BLaER1 treated with 17β-estradiol and CSF1 and Interleukin-3, amounts not matched to agents 10 nM and 100 nM (cell line): ENCODE data around the gene USO1.

Experiments
- H3K27ac ChIP-seq, 11 experiments: shearing (Covaris generic); formaldehyde crosslinking; 2 replicates each; pipeline ENCODE4 v1.8.1; 2022
- H3K27me3 ChIP-seq, 11 experiments: shearing (Covaris generic); formaldehyde crosslinking; 2 replicates each; pipeline ENCODE4 v1.8.1; 2022
- H3K36me3 ChIP-seq, 11 experiments: shearing (Covaris generic); formaldehyde crosslinking; 2 replicates each; pipeline ENCODE4 v1.8.1; 2022
- H3K4me1 ChIP-seq, 10 experiments: shearing (Covaris generic); formaldehyde crosslinking; 2 replicates each; pipeline ENCODE4 v1.8.1; 2022
- H3K4me2 ChIP-seq, 11 experiments: shearing (Covaris generic); formaldehyde crosslinking; 2 replicates each; pipeline ENCODE4 v1.8.1; 2022
- H3K4me3 ChIP-seq, 10 experiments: shearing (Covaris generic); formaldehyde crosslinking; 2 replicates each; pipeline ENCODE4 v1.8.1; 2022
- H3K9ac ChIP-seq, 11 experiments: shearing (Covaris generic); formaldehyde crosslinking; 2 replicates each; pipeline ENCODE4 v1.8.1; 2022
- H3K9me3 ChIP-seq, 11 experiments: shearing (Covaris generic); formaldehyde crosslinking; replicated peaks in 1 of 11; 2 replicates each; pipeline ENCODE4 v1.8.1; 2022
- H4K20me1 ChIP-seq, 11 experiments: shearing (Covaris generic); formaldehyde crosslinking; 2 replicates each; pipeline ENCODE4 v1.8.1; 2022
- Cebpa-rat ChIP-seq, 11 experiments: shearing (Covaris generic); IDR thresholded peaks; 2 replicates each; pipeline ENCODE4 v1.8.1; 2022

Gene USO1

GRCh38 chr4:75848891-75849290, 124.5 kb downstream of the USO1 start:
- Histone ChIP-seq H3K9me3 (no peaks in the 10 kb centered on the region), H3K4me1 (peaks cover 8 to 27% (median 18%) of the 10 kb centered on the region in 10 experiments; a peak in 18 of 20 replicates), H3K27ac (peak overlapping the region in 2 of 11 experiments; percentile 20 to 30; a peak in 2 of 22 replicates), H3K27me3 (no peaks in the 10 kb centered on the region), H3K4me2 (peak overlapping the region in 5 of 11 experiments; percentile 19 to 61 (median 31); a peak in 7 of 22 replicates), H3K36me3 (no peaks in the 10 kb centered on the region), H3K4me3 (no peak overlapping the region), H3K9ac (no peak overlapping the region), H4K20me1 (no peaks in the 10 kb centered on the region)
- TF ChIP-seq Cebpa-rat (IDR thresholded peaks at IDR 0.05) = no peak

DNA sequence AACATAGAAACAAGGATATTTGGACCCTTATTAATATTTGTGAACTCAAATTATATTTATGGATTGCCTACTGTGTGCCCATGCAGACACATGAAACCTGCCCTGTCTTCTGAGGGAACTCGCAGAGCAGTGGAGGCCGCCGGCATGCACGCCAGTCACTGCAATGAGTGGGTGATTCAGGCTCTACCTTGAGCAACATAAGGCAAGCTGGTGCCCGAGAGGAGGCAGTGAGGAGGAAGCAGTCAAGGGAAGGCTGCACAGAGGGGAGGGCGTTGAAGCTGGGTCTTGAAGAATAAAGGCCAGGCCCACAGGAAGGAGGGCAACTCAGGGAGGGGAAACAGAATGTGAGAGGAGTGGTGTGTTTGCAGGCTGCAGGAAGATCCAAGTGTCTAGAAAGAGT, 125.1 kb downstream of the USO1 start:
- TF ChIP-seq Cebpa-rat (IDR thresholded peaks at IDR 0.05) = no peak
- H3K27ac ChIP-seq = peak overlapping the region in 1 of 11 experiments; percentile 9; a peak in 1 of 22 replicates
- H4K20me1 ChIP-seq = no peaks in the 10 kb centered on the region
- H3K36me3 ChIP-seq = no peaks in the 10 kb centered on the region
- H3K4me1 ChIP-seq = peaks cover 8 to 21% (median 17%) of the 10 kb centered on the region in 10 experiments; a peak in 18 of 20 replicates
- H3K9ac ChIP-seq = peak overlapping the region in 2 of 11 experiments; percentile 7 to 10; a peak in 1 of 22 replicates
- no peak overlapping the region for H3K4me3 ChIP-seq
- no peaks in the 10 kb centered on the region for H3K27me3 ChIP-seq
- H3K9me3 ChIP-seq = no peaks in the 10 kb centered on the region
- peak overlapping the region in 8 of 11 experiments; percentile 5 to 43 (median 18); a peak in 10 of 22 replicates for H3K4me2 ChIP-seq

DNA sequence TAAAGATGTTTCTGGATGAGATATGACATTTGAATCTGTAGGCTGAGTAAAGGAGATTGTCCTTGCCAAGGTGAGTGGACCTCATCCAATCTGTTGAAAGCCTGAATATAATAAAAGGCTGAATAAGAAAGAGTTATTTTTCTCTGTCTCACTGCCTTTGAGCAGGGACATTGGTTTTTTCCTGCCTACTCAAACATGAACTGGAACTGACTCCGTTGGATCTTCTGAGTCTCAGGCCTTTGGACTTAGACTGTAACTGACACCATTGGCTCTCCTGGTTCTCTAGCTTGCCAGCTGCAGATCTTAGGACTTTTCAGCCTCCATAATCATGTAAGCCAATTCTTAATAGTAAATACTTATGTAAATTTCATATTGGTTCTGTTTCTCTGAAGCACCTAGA, 134.3 kb downstream of the USO1 start:
- no peak overlapping the region for H3K27ac ChIP-seq
- TF ChIP-seq Cebpa-rat (IDR thresholded peaks at IDR 0.05) = no peak

GRCh38 chr4:75860606-75861005, 136.2 kb downstream of the USO1 start:
- TF ChIP-seq Cebpa-rat (IDR thresholded peaks at IDR 0.05) = no peak
- H3K27ac ChIP-seq = no peak overlapping the region
- no peak overlapping the region for H3K4me3 ChIP-seq
- H3K4me1 ChIP-seq = no peaks in the 10 kb centered on the region
- no peak overlapping the region for H3K9ac ChIP-seq
- peaks cover 0 to 5% (median 0%) of the 10 kb centered on the region in 11 experiments; a peak in 1 of 22 replicates for H3K9me3 ChIP-seq
- H4K20me1 ChIP-seq = no peaks in the 10 kb centered on the region
- H3K27me3 ChIP-seq = no peaks in the 10 kb centered on the region
- H3K4me2 ChIP-seq = no peak overlapping the region
- H3K36me3 ChIP-seq = no peaks in the 10 kb centered on the region

More for the DNA sequence above, 134.3 kb downstream of the USO1 start:
- H3K9me3 ChIP-seq = peaks cover 0 to 5% (median 0%) of the 10 kb centered on the region in 11 experiments; a peak in 1 of 22 replicates
- H3K9ac ChIP-seq = no peak overlapping the region
- no peaks in the 10 kb centered on the region for H4K20me1 ChIP-seq
- H3K27me3 ChIP-seq = no peaks in the 10 kb centered on the region
- no peak overlapping the region for H3K4me2 ChIP-seq
- H3K36me3 ChIP-seq = no peaks in the 10 kb centered on the region
- H3K4me1 ChIP-seq = no peaks in the 10 kb centered on the region
- H3K4me3 ChIP-seq = no peak overlapping the region
